Left ventricle myocardium inferior (tissue), 1 donor: ENCODE results near the gene ANGPTL2. TPM values are rescaled to one million over a fixed set of nuclear protein-coding genes. Genes with fewer than 3 reads are reported as not detected.
A peak's percentile ranks its signal among the peaks of the same experiment; 100 is the strongest.

Experiments
- DNase-seq: peaks from one replicate; pipeline ENCODE4 v3.0.0-alpha.2; 2020
- H3K27ac ChIP-seq: fragments of 200-600 bp; replicated peaks from 2 replicates; pipeline ENCODE4 v1.8.0; 2021
- H3K27me3 ChIP-seq: fragments of 200-600 bp; 2 replicates; pipeline ENCODE4 v1.8.0; 2021; ENCODE audit warnings: low read depth
- H3K36me3 ChIP-seq: fragments of 200-600 bp; 2 replicates; pipeline ENCODE4 v1.8.0; 2021
- H3K4me1 ChIP-seq: fragments of 200-600 bp; 2 replicates; pipeline ENCODE4 v1.8.0; 2021
- H3K4me3 ChIP-seq: fragments of 200-600 bp; 2 replicates; pipeline ENCODE4 v1.8.0; 2021; ENCODE audit warnings: mild to moderate bottlenecking, moderate library complexity
- H3K9me3 ChIP-seq: fragments of 200-600 bp; replicated peaks from 2 replicates; pipeline ENCODE4 v1.8.0; 2021
- intact Hi-C: fragments of 100-400 bp; cut with micrococcal nuclease; formaldehyde crosslinking; loops from one replicate; pipeline ENCODE4 v1.11.0; 2022
- total RNA-seq: library from RNA; stranded (reverse); fragmentation: NEBNext Ultra II Directional; extraction: Animal tissue kit (Norgen Biotek cat#: 25700); gene quantifications from one replicate; pipeline ENCODE4 v1.2.1, GENCODE V29; 2021
- TF ChIP-seq, protein P1 (sequence below): fragments of 200-600 bp; IDR thresholded peaks from 2 replicates; pipeline ENCODE4 v1.8.0; 2021; ENCODE audit warnings: antibody characterized with exemption, mild to moderate bottlenecking, borderline replicate concordance
- donor health status: DM: no; HTN: yes; CAD: no; lungs with severe emphysema.

The ANGPTL2 gene
- total RNA-seq, 1 donor from 2014 or later: 35.7 TPM

DNA sequence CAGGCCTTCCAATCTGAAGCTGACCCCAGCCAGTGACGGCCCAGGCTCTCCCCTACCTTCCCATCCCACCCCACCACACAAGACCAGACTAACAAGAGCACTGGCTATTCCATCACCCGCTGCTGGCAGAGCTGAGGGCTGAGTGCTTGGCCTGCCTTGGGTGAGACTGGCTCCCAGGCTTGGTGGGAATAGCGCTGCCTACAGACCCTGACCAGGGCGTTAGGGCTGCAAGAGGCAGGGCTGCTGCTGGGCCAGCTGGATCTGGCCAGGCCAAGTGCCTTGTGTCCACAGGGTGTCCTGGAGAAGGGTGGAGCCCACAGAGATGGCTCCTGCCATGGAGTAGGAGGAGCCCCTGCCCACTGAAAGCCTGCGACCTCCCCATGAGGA, 31.6 kb upstream of the ANGPTL2 start:
- Histone ChIP-seq H3K9me3 (no peaks in the 10 kb centered on the region), H3K36me3 (no peaks in the 10 kb centered on the region), H3K4me1 (peaks cover 21% of the 10 kb centered on the region), H3K27ac (peak overlapping the region; percentile 51), H3K27me3 (no peaks in the 10 kb centered on the region), H3K4me3 (no peak overlapping the region)
- intact Hi-C loops: no loop called here
- TF ChIP-seq, protein P1, sequence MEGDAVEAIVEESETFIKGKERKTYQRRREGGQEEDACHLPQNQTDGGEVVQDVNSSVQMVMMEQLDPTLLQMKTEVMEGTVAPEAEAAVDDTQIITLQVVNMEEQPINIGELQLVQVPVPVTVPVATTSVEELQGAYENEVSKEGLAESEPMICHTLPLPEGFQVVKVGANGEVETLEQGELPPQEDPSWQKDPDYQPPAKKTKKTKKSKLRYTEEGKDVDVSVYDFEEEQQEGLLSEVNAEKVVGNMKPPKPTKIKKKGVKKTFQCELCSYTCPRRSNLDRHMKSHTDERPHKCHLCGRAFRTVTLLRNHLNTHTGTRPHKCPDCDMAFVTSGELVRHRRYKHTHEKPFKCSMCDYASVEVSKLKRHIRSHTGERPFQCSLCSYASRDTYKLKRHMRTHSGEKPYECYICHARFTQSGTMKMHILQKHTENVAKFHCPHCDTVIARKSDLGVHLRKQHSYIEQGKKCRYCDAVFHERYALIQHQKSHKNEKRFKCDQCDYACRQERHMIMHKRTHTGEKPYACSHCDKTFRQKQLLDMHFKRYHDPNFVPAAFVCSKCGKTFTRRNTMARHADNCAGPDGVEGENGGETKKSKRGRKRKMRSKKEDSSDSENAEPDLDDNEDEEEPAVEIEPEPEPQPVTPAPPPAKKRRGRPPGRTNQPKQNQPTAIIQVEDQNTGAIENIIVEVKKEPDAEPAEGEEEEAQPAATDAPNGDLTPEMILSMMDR: no peak
- no peak for DNase-seq

DNA sequence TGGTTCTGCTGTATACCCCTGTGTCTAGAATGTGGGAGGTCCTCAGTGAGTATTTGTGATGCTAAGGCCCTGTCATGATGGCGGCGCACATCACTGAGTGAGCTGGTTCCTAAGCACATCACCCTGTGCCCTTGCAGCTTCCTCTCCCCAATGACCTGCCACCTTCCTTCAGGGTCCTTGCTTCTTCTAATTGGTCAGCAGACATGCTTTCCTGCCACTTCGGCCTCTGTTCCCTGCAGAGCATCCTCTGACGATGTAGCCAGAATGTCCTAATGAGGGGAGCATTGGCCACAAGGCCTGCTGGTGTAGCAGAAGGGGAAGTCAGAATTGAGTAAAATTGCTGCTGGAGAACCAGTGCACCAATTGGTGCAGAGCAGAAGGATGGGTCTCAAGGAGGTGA, 31.1 kb upstream of the ANGPTL2 start:
- Histone ChIP-seq H3K27me3 (no peaks in the 10 kb centered on the region), H3K27ac (no peak overlapping the region), H3K4me1 (peaks cover 18% of the 10 kb centered on the region), H3K36me3 (no peaks in the 10 kb centered on the region), H3K4me3 (no peak overlapping the region), H3K9me3 (no peaks in the 10 kb centered on the region)
- intact Hi-C loops: no loop called here
- no peak for DNase-seq
- TF ChIP-seq, protein P1: no peak

DNA sequence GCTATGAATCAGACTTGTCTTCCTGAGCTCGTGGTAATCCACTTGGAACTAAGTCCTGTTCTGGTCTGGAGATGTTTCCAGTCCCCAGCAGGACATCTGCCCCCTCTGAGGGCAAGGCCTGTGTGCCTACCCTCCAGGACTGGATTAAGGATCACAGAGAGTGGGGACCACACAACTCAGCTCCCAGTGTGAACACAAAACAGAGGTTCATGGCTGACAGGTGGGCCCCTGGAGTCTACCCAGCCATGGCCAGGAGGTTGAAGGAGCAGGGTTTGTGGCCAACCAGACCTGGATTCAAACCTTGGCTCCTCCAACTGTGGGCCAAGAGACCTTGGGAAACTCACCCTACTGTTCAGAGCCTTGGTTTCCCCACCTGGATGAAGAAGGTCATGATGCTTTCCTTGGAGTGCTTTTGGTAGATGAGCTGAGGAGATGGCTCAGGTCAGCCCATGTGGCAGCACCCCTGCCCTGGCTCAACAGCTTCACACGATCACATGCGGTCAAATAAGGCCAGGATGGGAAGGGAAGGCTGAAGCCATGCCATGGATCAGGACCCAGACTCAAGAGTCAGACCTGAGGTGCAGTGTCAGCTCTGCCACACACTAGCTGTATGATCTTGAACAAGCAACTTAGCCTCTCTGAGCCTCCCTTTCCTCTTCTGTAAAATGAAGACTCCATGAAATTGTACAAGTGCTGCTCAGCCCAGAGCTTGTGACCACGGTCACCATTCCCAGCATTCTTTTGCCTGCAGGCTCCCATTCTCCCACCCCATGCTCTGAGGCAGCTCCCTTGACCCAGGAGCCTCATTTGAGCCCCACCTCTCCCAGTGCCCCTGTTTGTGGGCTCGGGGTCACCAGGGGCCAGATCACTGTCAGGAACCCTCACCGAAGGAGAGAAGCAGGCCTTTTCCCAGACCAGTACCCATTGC, 27.3 kb upstream of the ANGPTL2 start:
- TF ChIP-seq, protein P1: no peak
- Histone ChIP-seq H3K27ac (no peak overlapping the region), H3K36me3 (no peaks in the 10 kb centered on the region), H3K4me3 (no peak overlapping the region), H3K27me3 (no peaks in the 10 kb centered on the region), H3K9me3 (no peaks in the 10 kb centered on the region), H3K4me1 (peaks cover 30% of the 10 kb centered on the region)
- no peak for DNase-seq
- intact Hi-C loops: no loop called here

DNA sequence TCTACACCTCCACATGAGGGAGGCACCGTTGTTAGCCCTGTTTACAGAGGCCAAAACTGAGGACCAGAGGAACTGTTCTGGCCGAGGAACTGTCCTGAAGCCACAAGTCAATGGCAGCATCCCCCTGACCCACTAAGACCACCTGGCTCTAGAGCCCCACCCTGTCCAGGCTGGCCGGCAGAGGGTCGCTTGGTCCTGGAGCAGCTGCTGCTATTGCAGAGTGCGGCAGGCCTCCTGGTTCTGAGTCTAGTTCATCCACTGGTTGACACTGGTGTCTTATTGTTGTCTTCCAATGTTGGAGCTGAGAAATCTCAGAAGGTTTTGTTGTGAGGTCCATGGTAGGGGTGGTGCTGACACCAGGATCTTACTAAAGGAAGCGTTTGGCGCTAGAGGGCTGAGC, 26.6 kb upstream of the ANGPTL2 start:
- no peak overlapping the region for H3K4me3 ChIP-seq
- H3K4me1 ChIP-seq: peaks cover 27% of the 10 kb centered on the region
- TF ChIP-seq, protein P1: no peak
- DNase-seq: no peak
- intact Hi-C loops: no loop called here
- no peaks in the 10 kb centered on the region for H3K9me3 ChIP-seq
- no peaks in the 10 kb centered on the region for H3K36me3 ChIP-seq
- no peak overlapping the region for H3K27ac ChIP-seq
- no peaks in the 10 kb centered on the region for H3K27me3 ChIP-seq

DNA sequence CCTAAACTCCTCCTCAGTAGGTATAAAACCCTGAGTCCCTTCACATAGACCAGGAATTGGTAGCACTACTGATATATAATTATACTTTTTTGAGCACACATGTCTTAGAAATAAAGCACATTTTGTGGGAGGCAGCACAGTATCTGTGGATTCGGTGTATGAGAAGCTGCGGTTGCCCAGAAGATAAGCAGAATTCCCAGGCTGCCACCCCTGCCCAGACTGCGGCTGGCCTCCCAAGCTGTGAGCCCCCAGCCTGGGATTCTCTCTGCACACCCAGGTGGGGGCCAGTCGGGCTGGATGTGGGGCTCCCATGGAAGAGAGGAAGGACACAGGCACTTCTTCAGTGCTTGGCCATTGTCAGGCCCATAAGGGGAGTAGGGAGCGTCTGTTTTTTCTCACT, 25.6 kb upstream of the ANGPTL2 start:
- no peaks in the 10 kb centered on the region for H3K27me3 ChIP-seq
- H3K9me3 ChIP-seq: no peaks in the 10 kb centered on the region
- H3K4me1 ChIP-seq: peaks cover 30% of the 10 kb centered on the region
- H3K4me3 ChIP-seq: no peak overlapping the region
- DNase-seq: no peak
- TF ChIP-seq, protein P1: no peak
- intact Hi-C loops: no loop called here
- H3K27ac ChIP-seq: no peak overlapping the region
- H3K36me3 ChIP-seq: no peaks in the 10 kb centered on the region
